Brain pericyte (primary cell): ENCODE results near the gene GPR156.

Experiments used
- DNase-seq: peaks from one replicate; pipeline ENCODE4 v3.0.0-alpha.2; 2012; ENCODE audit warnings: low read depth, low spot score

Gene GPR156

GRCh38 chr3:120125992-120126391, 159.0 kb downstream of the GPR156 start:
- no peak for DNase-seq

GRCh38 chr3:120119846-120120510, 165.0 kb downstream of the GPR156 start:
- DNase-seq, result no peak
